ENCODE data around the gene MCUB.

DNA sequence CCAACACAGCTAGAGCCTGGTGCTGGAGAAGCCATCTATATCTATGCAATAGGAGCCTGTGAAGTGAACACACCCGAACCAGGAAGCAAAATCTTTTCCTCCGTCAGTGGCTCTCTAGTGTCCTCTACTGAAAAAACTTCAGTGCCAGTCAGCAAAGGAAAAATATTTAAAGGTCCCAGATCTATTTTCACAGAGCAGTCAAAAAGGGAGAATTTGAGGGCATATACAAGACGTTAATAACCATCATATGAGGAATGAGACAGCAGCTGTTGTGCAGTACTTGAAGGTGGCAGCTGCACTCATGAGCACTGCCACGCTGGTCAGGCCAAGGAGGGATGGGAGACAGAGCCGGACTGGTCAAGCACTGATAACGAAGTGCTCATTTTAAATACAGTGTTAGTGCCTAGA, 14.4 kb downstream of the MCUB start:
- no peak for TF ChIP-seq GATA2 (IDR thresholded peaks at IDR 0.05; ENCODE audit: low read depth, low read length)
- TF ChIP-seq GATA3 (IDR thresholded peaks at IDR 0.05; ENCODE audit: low read depth, low read length): no peak
